DND-41 (cell line): ENCODE data around the gene ACTN1.

ENCODE experiments used
- ATAC-seq: fragments of 200-7000 bp; cut with Tn5 transposase; 3 replicates; pipeline ENCODE4 v1.9.1; 2021; ENCODE audit warnings: low read depth; ENCODE audit not compliant: insufficient read depth
- DNase-seq: peaks from one replicate; pipeline ENCODE4 v3.0.0-alpha.2; 2020
- H2AFZ ChIP-seq: 2 replicates; pipeline ENCODE4 v1.6.0; 2012; ENCODE audit warnings: low read depth, low read length
- H3K27ac ChIP-seq: 2 replicates; pipeline ENCODE4 v1.5.1; 2012; ENCODE audit warnings: low read length, inconsistent platforms
- H3K27me3 ChIP-seq: fragments of 200-600 bp; sonication (generic); 2 replicates; pipeline ENCODE4 v1.6.0; 2012; ENCODE audit warnings: low read length, mild to moderate bottlenecking, inconsistent platforms; ENCODE audit not compliant: insufficient read depth, poor library complexity
- H3K36me3 ChIP-seq: 2 replicates; pipeline ENCODE4 v1.5.1; 2012; ENCODE audit warnings: low read length, inconsistent platforms; ENCODE audit not compliant: insufficient read depth
- H3K4me1 ChIP-seq: 2 replicates; pipeline ENCODE4 v1.5.1; 2012; ENCODE audit warnings: mild to moderate bottlenecking, low read length; ENCODE audit not compliant: insufficient read depth
- H3K4me2 ChIP-seq: 2 replicates; pipeline ENCODE4 v1.6.0; 2012; ENCODE audit warnings: mild to moderate bottlenecking, moderate library complexity, low read length, inconsistent platforms; ENCODE audit not compliant: insufficient read depth
- H3K4me3 ChIP-seq, 2 experiments: fragments of 200-600 bp in 1 of 2; shearing (Covaris generic) in 1 of 2; 2 replicates each; pipeline ENCODE4 v1.5.1; 2012 to 2016; ENCODE audit warnings: inconsistent platforms in 2 of 2, low read length in 2 of 2, mild to moderate bottlenecking in 2 of 2, low read depth in 1 of 2, moderate library complexity in 1 of 2
- H3K79me2 ChIP-seq: 2 replicates; pipeline ENCODE4 v1.6.0; 2012; ENCODE audit warnings: low read length, inconsistent platforms; ENCODE audit not compliant: insufficient read depth
- H3K9ac ChIP-seq: 2 replicates; pipeline ENCODE4 v1.6.0; 2012; ENCODE audit warnings: low read depth, mild to moderate bottlenecking, inconsistent platforms, low read length, moderate library complexity
- H3K9me3 ChIP-seq: 2 replicates; pipeline ENCODE4 v1.5.1; 2012; ENCODE audit warnings: low read length, moderate library complexity, mild to moderate bottlenecking, inconsistent platforms; ENCODE audit not compliant: insufficient read depth, severe bottlenecking
- H4K20me1 ChIP-seq: 2 replicates; pipeline ENCODE4 v1.6.0; 2012; ENCODE audit warnings: low read length; ENCODE audit not compliant: insufficient read depth
- CTCF ChIP-seq: IDR thresholded peaks from 2 replicates; pipeline ENCODE4 v1.5.1; 2012; ENCODE audit warnings: borderline replicate concordance, low read length, moderate library complexity, mild to moderate bottlenecking; ENCODE audit not compliant: poor library complexity, severe bottlenecking; ENCODE audit errors: extremely low read depth
- EZH2 ChIP-seq: IDR thresholded peaks from 3 replicates; pipeline ENCODE4 v1.6.1; 2012; ENCODE audit warnings: borderline replicate concordance, low read depth, mild to moderate bottlenecking, moderate library complexity, low read length, inconsistent platforms; ENCODE audit not compliant: severe bottlenecking

ACTN1 gene

GRCh38 chr14:69017706-69018105 lies 38.6 kb upstream of the ACTN1 start:
- DNase-seq (no peak), ATAC-seq (no peak)
- no peaks in the 10 kb centered on the region for H3K79me2 ChIP-seq
- H3K4me1 ChIP-seq = no peaks in the 10 kb centered on the region
- no peaks in the 10 kb centered on the region for H3K36me3 ChIP-seq
- no peak overlapping the region for H3K4me2 ChIP-seq
- no peaks in the 10 kb centered on the region for H3K27me3 ChIP-seq
- H3K4me3 ChIP-seq = no peak overlapping the region
- TF ChIP-seq EZH2 = no peak
- no peak for TF ChIP-seq CTCF
- H4K20me1 ChIP-seq = no peaks in the 10 kb centered on the region
- H2AFZ ChIP-seq = no peak overlapping the region
- H3K9ac ChIP-seq = no peak overlapping the region
- no peaks in the 10 kb centered on the region for H3K9me3 ChIP-seq
- no peak overlapping the region for H3K27ac ChIP-seq

- no peak overlapping the region for H3K4me2 ChIP-seq
- no peak overlapping the region for H3K9ac ChIP-seq
- ATAC-seq (no peak), DNase-seq (no peak)
- no peak overlapping the region for H2AFZ ChIP-seq
- no peak overlapping the region for H3K27ac ChIP-seq
- no peaks in the 10 kb centered on the region for H4K20me1 ChIP-seq
- H3K36me3 ChIP-seq = no peaks in the 10 kb centered on the region
- H3K79me2 ChIP-seq = no peaks in the 10 kb centered on the region
- no peak overlapping the region for H3K4me3 ChIP-seq
- no peaks in the 10 kb centered on the region for H3K4me1 ChIP-seq
- H3K27me3 ChIP-seq = no peaks in the 10 kb centered on the region
- H3K9me3 ChIP-seq = no peaks in the 10 kb centered on the region
- no peak for TF ChIP-seq EZH2
- TF ChIP-seq CTCF = no peak
These were observed 35.7 kb upstream of the ACTN1 start for GRCh38 chr14:69014829-69015259.

DNA sequence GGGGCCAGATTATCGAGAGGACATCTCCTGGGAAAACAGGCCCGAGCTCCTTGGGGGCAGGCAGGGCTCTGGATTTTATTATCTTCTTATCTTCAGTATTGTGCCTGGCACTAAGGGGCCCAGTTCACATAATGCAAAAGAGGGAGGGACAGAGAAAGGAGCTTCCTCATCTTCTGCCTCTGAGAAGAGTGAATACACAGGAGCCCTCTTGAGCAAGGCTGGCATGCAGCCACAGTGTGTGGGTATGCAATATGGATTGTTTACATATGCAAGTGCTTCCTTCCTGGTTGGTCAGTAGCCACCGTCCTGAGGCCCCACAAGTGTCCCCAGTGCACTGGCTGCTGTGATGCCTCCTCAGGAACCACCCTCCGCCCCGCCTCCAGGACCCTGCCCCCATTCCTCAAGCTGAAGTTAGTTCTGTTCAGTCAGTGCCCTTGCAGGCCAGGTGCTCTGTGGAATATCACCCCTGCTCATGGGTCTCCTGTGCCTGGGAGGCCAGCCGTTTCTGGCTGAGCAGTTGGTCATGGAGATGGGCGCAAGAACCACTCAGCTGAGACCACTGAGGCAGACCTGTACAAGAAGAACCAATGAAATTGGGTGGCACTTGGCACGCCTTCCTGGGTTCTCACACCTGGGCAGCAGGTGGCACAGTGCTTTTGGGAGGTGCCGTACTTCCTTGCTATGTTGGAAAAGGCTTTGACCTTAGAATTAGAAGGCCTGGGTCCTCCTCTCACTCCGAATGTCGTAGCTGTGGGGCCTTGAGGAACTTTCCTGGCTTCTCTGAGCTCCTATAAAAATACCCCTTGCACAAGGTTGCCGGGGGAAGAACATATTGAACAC lies 35.1 kb upstream of the ACTN1 start:
- H3K4me3 ChIP-seq = no peak overlapping the region
- no peaks in the 10 kb centered on the region for H3K79me2 ChIP-seq
- H3K9ac ChIP-seq = no peak overlapping the region
- no peaks in the 10 kb centered on the region for H3K27me3 ChIP-seq
- no peak for ATAC-seq
- no peak for DNase-seq
- no peak overlapping the region; the same call in 1 of the 2 replicates for H2AFZ ChIP-seq
- H3K4me2 ChIP-seq = no peak overlapping the region
- H3K36me3 ChIP-seq = no peaks in the 10 kb centered on the region
- no peak for TF ChIP-seq CTCF
- no peak for TF ChIP-seq EZH2
- no peaks in the 10 kb centered on the region for H3K9me3 ChIP-seq
- H3K4me1 ChIP-seq = no peaks in the 10 kb centered on the region
- H4K20me1 ChIP-seq = no peaks in the 10 kb centered on the region
- H3K27ac ChIP-seq = no peak overlapping the region
